Endodermal cell (in vitro differentiated cells): ENCODE data around the gene TIMM23. TPM values are rescaled to one million over a fixed set of nuclear protein-coding genes. Genes with fewer than 3 reads are reported as not detected.
"Not testable (repeated sequence)": the region's sequence is repeated elsewhere in the genome, so short reads cannot be mapped to it uniquely, and the experiment has no call there.

Source experiments
- DNase-seq: peaks from one replicate; pipeline ENCODE4 v3.0.0-alpha.2; 2017
- H3K27ac ChIP-seq: 2 replicates; pipeline ENCODE4 v1.5.1; 2013; ENCODE audit warnings: mild to moderate bottlenecking, low read depth, low read length, moderate library complexity
- H3K27me3 ChIP-seq: 2 replicates; pipeline ENCODE4 v1.6.1; 2013; ENCODE audit warnings: mild to moderate bottlenecking, low read length, moderate library complexity; ENCODE audit not compliant: insufficient read depth, control insufficient read depth, poor library complexity, severe bottlenecking
- H3K36me3 ChIP-seq: 2 replicates; pipeline ENCODE4 v1.7.0; 2013; ENCODE audit warnings: mild to moderate bottlenecking, low read length, moderate library complexity; ENCODE audit not compliant: control insufficient read depth, insufficient read depth
- H3K4me1 ChIP-seq: one replicate; pipeline ENCODE4 v1.7.0; 2013; ENCODE audit warnings: low read length; ENCODE audit not compliant: control insufficient read depth, insufficient read depth
- H3K4me3 ChIP-seq: 2 replicates; pipeline ENCODE4 v1.5.1; 2013; ENCODE audit warnings: mild to moderate bottlenecking, low read length, moderate library complexity
- H3K9ac ChIP-seq: 2 replicates; pipeline ENCODE4 v1.6.1; 2013; ENCODE audit warnings: mild to moderate bottlenecking, low read length, moderate library complexity; ENCODE audit not compliant: poor library complexity, severe bottlenecking; ENCODE audit errors: extremely low read depth
- H3K9me3 ChIP-seq: 2 replicates; pipeline ENCODE4 v1.6.1; 2013; ENCODE audit warnings: mild to moderate bottlenecking, low read length, moderate library complexity; ENCODE audit not compliant: control insufficient read depth
- H3K27ac Mint-ChIP-seq: 2 replicates; pipeline ENCODE4 v1.8.0; 2020; ENCODE audit warnings: mixed read lengths
- H3K27me3 Mint-ChIP-seq: 2 replicates; pipeline ENCODE4 v1.8.0; 2021; ENCODE audit warnings: mild to moderate bottlenecking, mixed read lengths; ENCODE audit not compliant: insufficient read depth
- H3K36me3 Mint-ChIP-seq: 2 replicates; pipeline ENCODE4 v1.8.0; 2020; ENCODE audit warnings: low read depth, mixed read lengths
- H3K4me1 Mint-ChIP-seq: 2 replicates; pipeline ENCODE4 v1.8.0; 2020; ENCODE audit warnings: mixed read lengths
- H3K4me3 Mint-ChIP-seq: 2 replicates; pipeline ENCODE4 v1.8.0; 2020; ENCODE audit warnings: mild to moderate bottlenecking, moderate library complexity, mixed read lengths
- H3K9me3 Mint-ChIP-seq: 2 replicates; pipeline ENCODE4 v1.8.0; 2020; ENCODE audit warnings: mild to moderate bottlenecking, mixed read lengths
- WGBS, 2 experiments: methylation state at CpG; one replicate each; pipeline versions ENCODE4 v1.1.5 to v1.1.7; 2013; ENCODE audit warnings: missing lambda C conversion rate in 2 of 2, mixed read lengths in 1 of 2; ENCODE audit not compliant: insufficient coverage in 1 of 2, insufficient read length in 1 of 2; 5-methylcytosine and 5-hydroxymethylcytosine counted together
- total RNA-seq, 2 donors: library from RNA; stranded (reverse); fragmentation: NEBNext Ultra II Directional in 1 of 2; extraction: Animal tissue kit (Norgen Biotek cat#: 25700) in 1 of 2; gene quantifications; 2 replicates in 1 of 2; 3 replicates in 1 of 2; pipeline ENCODE4 v1.2.1, GENCODE V29; 2021

TIMM23 gene
- total RNA-seq, 2 donors from 2014 or later: 86.3 to 88.5 TPM

- peaks cover 25% of the 10 kb centered on the region for H3K36me3 Mint-ChIP-seq
- H3K27ac Mint-ChIP-seq, DNase-seq, H3K4me1 ChIP-seq, H3K27me3 Mint-ChIP-seq, H3K27me3 ChIP-seq, H3K9me3 Mint-ChIP-seq, H3K9ac ChIP-seq, H3K4me3 ChIP-seq, H3K27ac ChIP-seq, H3K9me3 ChIP-seq, H3K4me1 Mint-ChIP-seq, H3K4me3 Mint-ChIP-seq: not testable (repeated sequence)
- peaks cover 26% of the 10 kb centered on the region for H3K36me3 ChIP-seq
- 80 to 99% methylated on average over 1 to 3 of the region's 4 CpGs for WGBS, 2 experiments
Observed at GRCh38 chr10:45945476-45945875, 26.8 kb upstream of the TIMM23 start.

GRCh38 chr10:45947363-45947762, 24.9 kb upstream of the TIMM23 start:
- H3K4me1 Mint-ChIP-seq, H3K9ac ChIP-seq, H3K27ac ChIP-seq, H3K9me3 Mint-ChIP-seq, H3K4me3 Mint-ChIP-seq, DNase-seq, H3K27me3 ChIP-seq, H3K27me3 Mint-ChIP-seq, H3K27ac Mint-ChIP-seq, H3K4me3 ChIP-seq, H3K4me1 ChIP-seq, H3K9me3 ChIP-seq: not testable (repeated sequence)
- H3K36me3 Mint-ChIP-seq: peaks cover 25% of the 10 kb centered on the region
- peaks cover 34% of the 10 kb centered on the region for H3K36me3 ChIP-seq
- WGBS, 2 experiments: no CpG with 5 or more reads among the region's 1 CpG

GRCh38 chr10:45948801-45949200, 23.5 kb upstream of the TIMM23 start:
- H3K9me3 ChIP-seq, H3K9me3 Mint-ChIP-seq, H3K27me3 ChIP-seq, H3K4me3 ChIP-seq, H3K27ac ChIP-seq, H3K4me1 Mint-ChIP-seq, H3K4me1 ChIP-seq, DNase-seq, H3K9ac ChIP-seq, H3K27me3 Mint-ChIP-seq, H3K27ac Mint-ChIP-seq, H3K4me3 Mint-ChIP-seq: not testable (repeated sequence)
- peaks cover 39% of the 10 kb centered on the region for H3K36me3 ChIP-seq
- peaks cover 28% of the 10 kb centered on the region for H3K36me3 Mint-ChIP-seq

GRCh38 chr10:45954367-45954766, 17.9 kb upstream of the TIMM23 start:
- not testable (repeated sequence) for H3K9ac ChIP-seq, DNase-seq, H3K4me3 ChIP-seq, H3K9me3 Mint-ChIP-seq, H3K9me3 ChIP-seq, H3K27ac ChIP-seq, H3K4me3 Mint-ChIP-seq, H3K27ac Mint-ChIP-seq, H3K27me3 ChIP-seq, H3K27me3 Mint-ChIP-seq, H3K4me1 ChIP-seq
- Mint-ChIP-seq H3K36me3 (peaks cover 17% of the 10 kb centered on the region), H3K4me1 (peaks cover 15% of the 10 kb centered on the region)
- H3K36me3 ChIP-seq: peaks cover 17% of the 10 kb centered on the region
- no CpG with 5 or more reads among the region's 4 CpGs for WGBS, 2 experiments

- not testable (repeated sequence) for H3K9ac ChIP-seq, H3K9me3 Mint-ChIP-seq, H3K4me3 ChIP-seq, H3K4me1 ChIP-seq, H3K27me3 Mint-ChIP-seq, H3K27ac ChIP-seq, H3K9me3 ChIP-seq, H3K4me3 Mint-ChIP-seq, DNase-seq, H3K27me3 ChIP-seq
- Mint-ChIP-seq H3K36me3 (peaks cover 14% of the 10 kb centered on the region), H3K4me1 (peaks cover 15% of the 10 kb centered on the region), H3K27ac (peak overlapping the region; percentile 95)
- no CpG with 5 or more reads among the region's 6 CpGs for WGBS, 2 experiments
- peaks cover 11% of the 10 kb centered on the region for H3K36me3 ChIP-seq
Observed at GRCh38 chr10:45956634-45957033, 15.7 kb upstream of the TIMM23 start.

- DNase-seq, H3K9me3 Mint-ChIP-seq, H3K4me3 ChIP-seq, H3K27me3 Mint-ChIP-seq, H3K27ac ChIP-seq, H3K4me1 ChIP-seq, H3K9me3 ChIP-seq, H3K9ac ChIP-seq, H3K4me3 Mint-ChIP-seq, H3K27me3 ChIP-seq, H3K36me3 ChIP-seq: not testable (repeated sequence)
- Mint-ChIP-seq H3K27ac (peak overlapping the region; percentile 95), H3K4me1 (peaks cover 19% of the 10 kb centered on the region), H3K36me3 (peaks cover 19% of the 10 kb centered on the region)
- WGBS, 2 experiments: 97 to 100% methylated on average over 5 to 6 of the region's 6 CpGs
Observed at GRCh38 chr10:45957928-45958327, 14.4 kb upstream of the TIMM23 start.

- Mint-ChIP-seq H3K36me3 (peaks cover 11% of the 10 kb centered on the region), H3K27ac (peak overlapping the region; percentile 55), H3K4me1 (peaks cover 27% of the 10 kb centered on the region)
- H3K9ac ChIP-seq, H3K9me3 ChIP-seq, H3K27ac ChIP-seq, H3K4me1 ChIP-seq, H3K9me3 Mint-ChIP-seq, H3K4me3 Mint-ChIP-seq, H3K27me3 ChIP-seq, H3K27me3 Mint-ChIP-seq, H3K4me3 ChIP-seq: not testable (repeated sequence)
- 50 to 63% methylated on average over 2 to 3 of the region's 6 CpGs for WGBS, 2 experiments
- peaks cover 10% of the 10 kb centered on the region for H3K36me3 ChIP-seq
- DNase-seq: peak; percentile 65
Observed at GRCh38 chr10:45962686-45963452, 9.4 kb upstream of the TIMM23 start.
